ENCODE measurements around the gene PPP1R8.

PPP1R8 gene

DNA sequence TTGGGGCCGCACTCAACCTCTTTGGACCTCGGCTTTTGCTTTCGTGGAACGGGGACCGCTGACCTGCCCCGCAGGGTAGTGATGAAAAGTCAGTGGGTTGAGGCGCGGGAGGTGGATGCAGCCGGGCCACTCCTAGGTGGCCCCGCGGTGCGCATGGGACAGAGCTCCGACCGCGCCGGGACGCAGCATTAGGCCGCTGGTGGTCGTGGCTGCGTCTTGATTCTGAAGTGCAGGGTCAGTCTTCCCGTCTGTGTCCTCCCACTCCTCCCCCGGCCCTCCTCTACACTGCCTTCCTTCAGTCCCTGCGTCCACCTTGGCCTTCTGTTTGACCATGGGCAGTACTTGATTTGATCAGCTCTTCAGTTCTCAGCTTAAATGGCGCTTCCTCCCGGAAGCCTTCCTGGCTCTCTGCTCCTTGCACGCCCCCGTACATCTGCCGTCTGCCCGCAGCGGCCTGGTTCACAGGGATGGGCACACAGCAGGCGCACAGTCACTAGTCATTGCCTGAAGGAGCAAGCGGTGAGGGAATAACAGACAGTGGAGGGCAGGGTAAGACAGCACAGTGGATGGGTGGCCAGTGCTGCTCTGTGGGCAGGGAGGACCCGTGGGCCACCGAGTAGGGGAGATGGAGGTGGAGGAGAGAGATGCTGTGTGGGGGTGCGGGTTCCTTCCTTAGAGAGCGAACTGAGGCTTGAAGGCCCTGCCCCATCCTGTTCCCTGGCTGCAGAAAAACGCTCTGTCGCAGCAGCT is 42.4 kb downstream of the PPP1R8 start:
- TF ChIP-seq, protein P1, sequence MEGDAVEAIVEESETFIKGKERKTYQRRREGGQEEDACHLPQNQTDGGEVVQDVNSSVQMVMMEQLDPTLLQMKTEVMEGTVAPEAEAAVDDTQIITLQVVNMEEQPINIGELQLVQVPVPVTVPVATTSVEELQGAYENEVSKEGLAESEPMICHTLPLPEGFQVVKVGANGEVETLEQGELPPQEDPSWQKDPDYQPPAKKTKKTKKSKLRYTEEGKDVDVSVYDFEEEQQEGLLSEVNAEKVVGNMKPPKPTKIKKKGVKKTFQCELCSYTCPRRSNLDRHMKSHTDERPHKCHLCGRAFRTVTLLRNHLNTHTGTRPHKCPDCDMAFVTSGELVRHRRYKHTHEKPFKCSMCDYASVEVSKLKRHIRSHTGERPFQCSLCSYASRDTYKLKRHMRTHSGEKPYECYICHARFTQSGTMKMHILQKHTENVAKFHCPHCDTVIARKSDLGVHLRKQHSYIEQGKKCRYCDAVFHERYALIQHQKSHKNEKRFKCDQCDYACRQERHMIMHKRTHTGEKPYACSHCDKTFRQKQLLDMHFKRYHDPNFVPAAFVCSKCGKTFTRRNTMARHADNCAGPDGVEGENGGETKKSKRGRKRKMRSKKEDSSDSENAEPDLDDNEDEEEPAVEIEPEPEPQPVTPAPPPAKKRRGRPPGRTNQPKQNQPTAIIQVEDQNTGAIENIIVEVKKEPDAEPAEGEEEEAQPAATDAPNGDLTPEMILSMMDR (IDR thresholded peaks at IDR 0.05; ENCODE audit: borderline replicate concordance, insufficient read depth, low read depth, low read length): no peak
- peak overlapping the region; percentile 74 for H3K4me3 ChIP-seq (ENCODE audit: low read depth, low read length)

- TF ChIP-seq, protein P1 (IDR thresholded peaks at IDR 0.05; ENCODE audit: borderline replicate concordance, insufficient read depth, low read depth, low read length): no peak
- H3K4me3 ChIP-seq (ENCODE audit: low read depth, low read length): peak overlapping the region; percentile 74
Measured at GRCh38 chr1:27873671-27874384, 43.2 kb downstream of the PPP1R8 start.

DNA sequence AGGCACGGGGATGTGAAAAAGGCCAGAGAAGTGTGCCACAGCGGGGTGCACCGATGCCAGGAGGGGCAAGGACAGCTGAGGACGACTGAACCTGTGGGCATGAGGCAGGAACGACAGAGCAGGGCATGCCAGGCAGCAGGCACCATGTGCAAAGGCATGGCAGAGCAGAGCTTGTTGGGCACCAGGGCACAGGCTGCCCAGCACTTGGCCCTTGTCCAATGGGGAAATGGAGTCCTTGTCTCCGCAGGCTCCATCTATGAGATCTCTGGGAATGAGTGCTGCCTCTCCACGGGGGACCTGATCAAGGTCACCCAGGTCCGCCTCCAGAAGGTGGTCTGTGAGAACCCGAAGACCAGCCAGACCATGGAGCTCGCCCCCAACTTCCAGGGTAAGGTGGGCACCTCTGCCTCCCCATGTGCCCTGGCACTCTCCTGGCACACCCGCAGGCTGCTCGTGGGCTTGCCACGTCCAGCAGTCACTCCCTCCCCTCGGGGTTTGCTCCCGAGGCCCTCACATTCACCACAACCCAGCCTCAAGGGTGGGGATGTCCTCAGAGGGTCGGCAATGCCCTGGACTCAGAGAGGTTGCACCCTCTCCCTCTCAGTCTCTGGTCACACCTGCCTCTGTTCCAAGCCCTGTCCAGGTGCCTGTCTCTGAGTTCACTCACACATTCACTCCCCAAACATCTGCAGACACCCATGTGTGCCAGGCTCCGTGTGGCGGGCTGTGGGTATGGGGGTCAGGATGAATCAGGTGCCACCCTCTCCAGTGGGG is 45.9 kb downstream of the PPP1R8 start:
- H3K4me3 ChIP-seq (ENCODE audit: low read depth, low read length): no peak overlapping the region
- TF ChIP-seq, protein P1 (IDR thresholded peaks at IDR 0.05; ENCODE audit: borderline replicate concordance, insufficient read depth, low read depth, low read length): no peak

GRCh38 chr1:27877115-27877416 is 46.5 kb downstream of the PPP1R8 start:
- TF ChIP-seq, protein P1 (IDR thresholded peaks at IDR 0.05; ENCODE audit: borderline replicate concordance, insufficient read depth, low read depth, low read length): no peak
- H3K4me3 ChIP-seq (ENCODE audit: low read depth, low read length): no peak overlapping the region

DNA sequence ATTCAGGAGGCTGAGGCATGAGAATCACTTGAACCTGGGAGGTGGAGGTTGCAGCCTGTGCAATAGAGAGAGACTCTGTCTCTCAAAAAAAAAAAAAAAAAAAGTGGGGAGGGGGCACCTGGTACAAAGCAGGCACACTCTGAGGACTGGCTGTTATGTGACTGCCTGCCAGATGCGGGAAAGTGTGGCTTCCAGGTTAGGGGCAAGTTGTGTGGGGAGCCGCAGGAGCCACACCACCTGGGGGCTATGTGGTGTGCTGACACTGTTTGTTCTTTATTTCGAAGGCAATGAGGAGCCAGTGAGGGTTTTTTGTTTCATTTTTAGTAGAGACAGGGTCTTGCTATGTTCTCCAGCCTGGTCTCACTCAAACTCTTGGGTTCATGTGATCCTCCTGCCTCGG is 47.5 kb downstream of the PPP1R8 start:
- no peak overlapping the region for H3K4me3 ChIP-seq (ENCODE audit: low read depth, low read length)
- TF ChIP-seq, protein P1 (IDR thresholded peaks at IDR 0.05; ENCODE audit: borderline replicate concordance, insufficient read depth, low read depth, low read length): no peak

- TF ChIP-seq, protein P1 (IDR thresholded peaks at IDR 0.05; ENCODE audit: borderline replicate concordance, insufficient read depth, low read depth, low read length): no peak
- no peak overlapping the region for H3K4me3 ChIP-seq (ENCODE audit: low read depth, low read length)
Measured at GRCh38 chr1:27878787-27879335, 48.3 kb downstream of the PPP1R8 start.
